GM18858 (cell line): ENCODE results near the gene PIAS1.
"Not testable (repeated sequence)": the region's sequence is repeated elsewhere in the genome, so short reads cannot be mapped to it uniquely, and the experiment has no call there.

Source experiments
- ATAC-seq: cut with Tn5 transposase; IDR thresholded peaks from one replicate; pipeline ENCODE4 v1.9.1; 2021; ENCODE audit not compliant: unreplicated experiment

Gene PIAS1

DNA sequence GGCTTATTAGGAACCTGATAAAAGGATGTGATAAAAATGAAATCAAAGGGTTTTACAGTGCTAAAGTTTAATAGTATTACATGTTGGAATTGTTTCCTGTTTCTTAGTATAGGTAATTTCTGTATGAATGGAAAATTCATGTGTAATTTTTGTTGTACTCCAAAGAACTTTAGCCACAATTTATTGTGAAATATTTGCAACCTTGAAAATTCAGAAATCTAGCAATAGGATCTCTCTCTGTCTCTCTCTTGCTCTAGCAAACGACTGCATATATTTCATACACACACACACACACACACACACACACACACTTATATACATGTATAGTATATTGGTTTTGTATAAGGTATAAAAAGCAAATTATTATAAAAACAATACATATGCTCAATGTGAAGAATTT is 59.6 kb downstream of the PIAS1 start:
- ATAC-seq = no peak

DNA sequence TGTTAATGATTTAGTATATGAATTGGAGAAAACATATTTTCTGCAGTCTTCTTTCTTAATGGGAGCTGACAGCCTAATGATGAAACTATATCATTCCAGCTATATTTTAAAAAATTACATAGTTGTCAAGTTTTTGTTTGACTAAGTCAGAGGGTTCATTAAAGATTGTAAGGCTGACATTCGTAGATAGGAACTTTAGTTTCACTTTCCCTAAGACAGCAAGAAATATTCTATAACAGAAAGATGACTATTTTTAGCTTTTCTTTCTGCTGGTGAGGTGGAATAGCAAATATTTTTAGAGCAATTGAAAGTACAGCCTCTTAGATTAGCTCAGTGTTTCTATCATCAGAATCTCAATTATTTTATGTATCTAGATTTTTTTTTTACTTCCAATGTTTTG is 60.2 kb downstream of the PIAS1 start:
- no peak for ATAC-seq

DNA sequence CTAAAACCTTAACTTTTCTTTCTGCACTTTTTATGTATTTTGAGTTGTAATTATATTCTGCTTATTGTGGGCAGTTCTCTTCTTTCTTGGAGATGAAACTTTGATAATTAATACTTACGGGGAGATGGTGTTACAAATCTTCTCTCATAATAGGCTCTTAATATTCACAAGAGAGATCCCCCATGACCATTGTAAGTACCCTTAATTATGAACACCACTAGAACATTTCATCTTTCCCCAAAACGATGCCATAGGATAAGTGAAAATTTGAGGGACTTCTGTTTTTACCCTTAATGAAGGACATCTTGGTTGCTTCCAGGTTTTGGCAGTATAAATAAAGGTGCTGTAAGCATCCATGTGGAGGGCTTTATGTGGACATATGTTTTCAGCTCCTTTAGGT is 60.7 kb downstream of the PIAS1 start:
- ATAC-seq = no peak

DNA sequence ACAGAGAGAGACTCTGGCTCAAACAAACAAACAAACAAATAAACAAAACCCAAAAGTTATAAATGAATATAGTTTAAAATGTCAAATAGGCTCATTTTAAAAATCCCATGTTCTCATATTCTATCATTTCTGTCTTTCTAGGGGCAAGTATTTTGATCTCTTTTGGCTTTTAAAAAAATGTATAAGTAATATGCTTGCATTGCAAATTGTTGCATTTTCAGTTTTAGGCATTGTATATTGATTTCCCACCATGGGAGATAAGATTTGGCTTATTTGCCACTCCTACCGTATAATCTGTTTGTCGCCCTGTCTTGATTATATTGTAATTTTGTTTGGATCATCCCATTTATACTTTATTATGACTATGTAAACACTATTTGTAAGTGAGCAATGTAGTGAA is 70.6 kb downstream of the PIAS1 start:
- ATAC-seq = no peak

DNA sequence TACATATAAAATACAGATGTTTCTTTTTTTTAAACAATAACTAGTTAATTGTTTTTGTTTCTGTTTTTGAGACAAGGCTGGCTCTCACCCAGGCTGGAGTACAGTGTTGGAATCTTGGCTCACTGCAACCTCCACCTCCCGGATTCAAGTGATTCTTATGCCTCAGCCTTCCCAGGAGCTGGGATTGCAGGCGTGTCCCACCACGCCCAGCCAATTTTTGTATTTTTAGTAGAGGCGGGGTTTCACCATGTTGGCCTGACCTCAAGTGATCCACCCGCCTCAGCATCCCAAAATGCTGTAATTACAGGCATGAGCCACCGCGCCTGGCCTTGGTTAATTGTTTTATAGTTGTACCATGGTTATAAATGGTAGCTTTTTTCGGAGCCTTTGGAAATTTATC is 72.3 kb downstream of the PIAS1 start:
- ATAC-seq = no peak

DNA sequence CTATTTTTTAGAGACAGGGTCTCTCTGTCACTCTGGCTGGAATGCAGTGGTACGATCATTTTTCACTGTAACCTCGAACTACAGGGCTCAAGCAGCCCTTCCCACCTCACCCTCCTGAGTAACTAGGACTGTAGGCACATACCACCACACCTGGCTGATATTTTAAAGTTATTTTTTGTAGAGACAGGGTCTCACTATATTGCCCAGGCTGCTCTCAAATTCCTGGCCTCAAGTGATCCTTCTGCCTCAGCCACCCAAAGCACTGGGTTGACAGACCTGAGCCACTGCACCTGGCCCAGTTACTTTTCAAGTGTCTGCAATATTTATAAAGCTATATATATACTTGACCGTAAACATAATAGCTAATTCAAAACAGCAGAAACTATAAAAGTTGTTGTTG is 75.0 kb downstream of the PIAS1 start:
- no peak for ATAC-seq

DNA sequence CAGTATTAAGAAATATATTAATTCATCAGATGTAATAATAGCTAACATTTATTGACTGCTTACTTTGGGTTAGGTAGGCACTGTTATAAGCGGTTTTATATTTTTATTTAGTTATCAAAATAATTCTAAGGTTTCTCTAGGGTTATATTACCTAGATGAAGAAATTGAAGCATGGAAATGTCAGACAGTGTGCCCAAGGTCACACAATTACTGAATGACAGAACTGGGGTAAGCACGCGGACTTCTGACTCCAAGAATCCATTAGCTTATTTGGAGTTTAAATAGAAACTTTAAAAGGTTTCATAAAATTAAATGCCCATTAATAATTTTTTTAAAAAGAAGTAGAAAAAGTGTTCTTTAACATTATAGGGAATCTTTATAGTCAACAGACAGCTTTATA is 76.7 kb downstream of the PIAS1 start:
- no peak for ATAC-seq

DNA sequence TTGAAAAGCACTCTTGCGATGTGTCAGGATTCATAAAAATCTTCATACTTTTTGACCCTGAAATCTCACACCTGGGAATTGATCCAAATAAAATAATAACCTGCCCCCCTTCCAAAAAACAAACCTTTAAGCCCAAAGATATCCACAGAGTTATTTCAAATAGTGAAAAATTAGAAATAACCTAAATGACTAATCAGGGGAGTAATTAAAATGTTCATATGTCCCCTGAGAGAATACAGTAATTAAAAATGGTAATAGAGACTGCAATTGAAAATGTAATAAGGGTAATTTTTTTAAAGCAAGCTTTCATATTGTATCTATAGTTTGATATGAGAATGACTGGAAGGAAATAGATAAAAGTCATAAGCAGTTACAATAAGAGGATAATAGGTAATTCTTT is 83.0 kb downstream of the PIAS1 start:
- no peak for ATAC-seq

DNA sequence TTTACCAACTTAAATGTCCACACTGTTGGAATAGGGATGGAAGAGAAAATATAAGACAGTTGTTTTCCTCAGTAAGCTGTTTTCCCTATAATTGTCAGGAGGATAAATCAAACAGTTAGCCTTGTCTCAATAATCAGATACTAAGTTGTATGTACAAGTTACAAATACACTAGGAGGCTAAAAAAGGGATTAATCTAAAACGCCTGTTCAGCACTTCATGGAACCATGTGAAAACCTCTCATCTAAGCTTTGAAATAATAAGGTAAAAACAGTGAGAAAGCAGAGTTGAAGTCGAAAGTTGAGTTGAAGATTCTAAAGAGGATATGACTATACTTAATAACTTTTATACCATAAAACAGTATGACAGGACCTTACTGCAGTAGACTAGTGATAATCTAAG is 89.0 kb downstream of the PIAS1 start:
- ATAC-seq = no peak

DNA sequence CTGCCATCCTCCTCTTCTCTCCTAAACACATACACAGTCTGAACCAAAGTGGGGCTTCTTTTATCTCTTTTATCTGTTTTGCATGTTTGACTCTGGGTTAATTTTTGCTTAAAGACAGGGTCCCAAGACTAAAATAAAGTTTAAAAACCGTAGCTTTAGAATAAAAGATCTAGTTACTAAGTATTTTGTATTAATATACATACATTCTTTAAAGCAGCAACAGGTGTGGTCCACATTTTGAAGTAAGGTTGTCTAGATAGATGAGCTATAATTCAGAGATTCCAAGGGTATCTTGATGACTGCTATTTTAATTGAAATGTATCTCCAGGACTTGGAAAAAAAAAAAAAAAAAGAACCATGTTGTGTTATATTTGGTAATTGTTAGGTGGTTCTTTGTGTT is 89.7 kb downstream of the PIAS1 start:
- ATAC-seq = no peak

DNA sequence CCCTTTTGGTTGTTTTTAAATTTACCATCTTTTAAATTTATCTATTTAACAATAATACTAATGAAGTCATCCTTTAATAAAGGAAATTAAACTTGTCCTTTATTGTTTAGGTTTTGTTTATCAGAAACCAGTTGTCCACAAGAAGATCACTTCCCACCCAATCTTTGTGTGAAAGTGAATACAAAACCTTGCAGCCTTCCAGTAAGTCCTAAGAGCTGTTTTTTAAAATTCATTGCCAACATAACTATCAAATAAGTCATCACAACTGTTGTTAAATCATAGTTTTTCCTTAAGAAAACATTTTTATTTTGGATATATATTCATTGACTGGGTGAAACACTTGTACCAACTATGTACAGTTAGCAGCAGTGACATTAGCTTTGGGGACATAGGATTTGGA is 91.6 kb downstream of the PIAS1 start:
- ATAC-seq = no peak

DNA sequence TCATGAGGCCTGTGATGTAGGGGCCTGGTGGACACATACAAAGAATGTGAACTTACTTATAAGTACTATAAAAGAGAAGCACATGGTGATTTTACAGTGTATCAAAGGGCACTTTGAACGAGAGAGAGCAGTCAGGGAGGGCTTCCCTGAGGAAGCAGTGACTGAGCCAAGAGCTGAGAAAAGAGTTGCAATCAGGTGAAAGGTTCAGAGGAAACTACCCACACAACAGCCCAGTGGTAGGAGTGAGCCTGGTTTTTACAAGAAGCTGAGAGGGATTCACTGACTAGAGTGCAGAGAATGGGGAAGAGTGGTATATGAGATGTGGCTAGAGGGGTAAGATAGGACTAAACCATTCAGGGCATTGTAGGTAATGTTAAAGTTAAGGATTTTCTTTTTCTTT is 93.9 kb downstream of the PIAS1 start:
- no peak for ATAC-seq

DNA sequence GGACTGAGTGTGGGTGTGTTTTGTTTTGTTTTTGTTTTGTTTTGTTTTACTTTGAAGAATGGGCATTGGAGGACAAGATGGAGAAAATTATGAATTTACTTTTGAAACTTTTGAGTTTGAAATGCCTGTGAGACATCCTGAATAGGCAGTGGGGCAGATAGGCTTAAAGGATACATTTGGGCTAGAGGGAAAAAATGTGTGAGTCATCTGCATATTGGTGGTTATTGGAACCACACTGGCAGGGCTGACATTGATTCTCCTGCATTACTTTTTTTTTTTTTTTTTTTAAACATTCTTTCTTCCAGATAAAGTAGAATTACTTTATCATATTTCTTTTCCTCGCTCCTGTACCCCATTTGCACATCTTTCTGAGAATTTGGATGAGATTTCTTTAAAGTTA is 94.9 kb downstream of the PIAS1 start:
- ATAC-seq = no peak

DNA sequence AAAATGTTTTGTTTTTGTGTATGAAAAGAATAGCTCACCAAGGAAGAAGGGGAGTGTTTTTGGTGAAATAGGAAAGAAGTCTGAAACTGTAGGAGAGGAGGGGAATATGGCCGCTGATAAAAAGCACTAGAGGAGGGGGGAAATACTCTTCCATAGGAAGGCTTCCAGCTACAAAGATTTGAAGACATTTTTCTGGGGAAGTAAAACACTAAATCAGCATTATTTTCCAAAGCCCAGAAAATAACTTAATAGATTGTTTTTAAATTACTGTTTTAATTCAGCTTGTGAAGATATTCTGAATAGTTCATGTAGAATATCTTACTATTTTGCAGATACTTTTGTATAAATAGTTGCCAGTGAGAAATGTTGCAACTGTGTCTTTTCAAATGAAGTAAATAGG is 96.1 kb downstream of the PIAS1 start:
- ATAC-seq = no peak

DNA sequence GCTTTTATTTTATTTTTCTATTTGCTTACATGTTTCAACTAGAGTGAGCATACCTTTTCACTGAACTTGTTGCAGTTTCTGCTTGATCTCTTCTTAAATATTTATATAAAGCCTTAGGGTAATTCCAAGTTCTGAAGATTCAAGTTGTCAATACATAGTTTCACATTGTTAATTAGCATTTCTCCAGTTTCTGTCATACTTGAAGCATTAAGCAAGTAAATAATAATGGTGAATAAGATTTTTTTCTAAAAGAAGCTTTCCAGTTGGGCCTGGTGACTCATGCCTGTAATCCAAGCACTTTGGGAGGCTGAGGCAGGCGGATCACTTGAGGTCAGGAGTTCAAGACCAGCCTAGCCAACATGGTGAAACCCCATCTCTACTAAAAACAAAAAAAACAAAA is 97.2 kb downstream of the PIAS1 start:
- no peak for ATAC-seq

DNA sequence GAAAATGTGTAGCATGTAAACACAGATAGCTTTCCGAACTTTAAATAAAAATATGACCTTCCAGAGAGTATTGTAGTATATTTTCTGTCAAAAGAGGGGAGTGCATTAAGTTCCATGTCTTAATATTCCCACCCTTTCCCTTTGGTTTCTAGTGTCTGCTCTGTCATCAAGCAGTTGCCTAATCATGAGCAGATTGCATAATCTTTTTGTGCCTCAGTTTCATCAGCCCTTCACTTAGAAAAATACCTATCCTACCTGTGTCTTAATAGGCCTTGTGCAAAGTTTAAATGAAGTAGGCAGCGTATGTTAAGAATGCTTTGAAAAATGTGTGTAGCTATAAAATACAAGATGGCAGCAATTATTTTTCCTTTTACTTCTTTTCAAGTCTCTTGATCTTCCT is 98.2 kb downstream of the PIAS1 start:
- no peak for ATAC-seq

DNA sequence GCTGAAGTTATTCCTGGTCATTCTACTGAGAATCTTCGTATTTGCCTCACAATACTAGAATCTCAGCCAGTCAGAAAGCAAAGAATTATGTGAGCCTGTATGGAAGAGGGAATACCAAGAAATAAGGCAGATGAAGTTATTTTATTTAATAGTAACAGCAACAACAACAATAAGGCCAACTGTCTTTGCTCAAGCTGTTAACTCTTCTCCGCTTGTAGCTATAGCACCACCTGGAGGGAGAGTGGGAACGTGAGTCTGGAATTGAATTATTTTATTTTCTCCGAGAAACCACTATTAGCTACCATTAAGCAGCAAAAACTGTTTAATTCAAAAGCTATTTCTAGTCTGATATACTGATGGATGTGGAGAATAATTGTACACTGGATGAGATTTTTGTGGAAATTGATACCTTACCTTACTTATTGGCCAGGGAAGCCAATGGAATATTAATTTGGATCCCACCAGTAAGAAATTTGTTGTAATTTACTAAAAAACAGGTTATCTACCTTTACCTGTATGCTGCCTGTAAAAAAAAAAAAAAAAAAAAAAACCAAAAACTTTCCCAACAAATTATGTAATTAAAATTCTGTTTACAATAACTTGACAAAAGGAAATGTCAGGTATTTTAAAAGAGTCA is 100.9 kb downstream of the PIAS1 start:
- no peak for ATAC-seq

DNA sequence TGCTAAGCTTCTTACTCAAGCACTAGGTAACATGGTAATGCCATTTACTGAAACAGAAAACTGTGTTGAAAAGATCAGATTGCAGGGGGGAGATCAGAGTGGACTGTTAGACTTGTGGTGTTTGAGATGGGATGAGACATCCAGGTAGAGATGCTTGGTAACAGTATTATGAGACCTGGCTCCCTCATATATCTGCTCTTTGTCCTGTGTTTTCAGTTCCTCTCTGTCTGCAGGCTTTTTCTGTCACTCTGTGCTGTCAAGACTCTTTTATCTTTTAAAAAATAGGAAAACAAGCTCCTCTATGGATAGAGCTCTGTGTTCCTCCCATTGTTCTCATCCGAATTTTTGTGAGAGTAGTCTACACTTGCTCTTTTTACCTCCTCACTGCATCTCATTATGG is 103.0 kb downstream of the PIAS1 start:
- no peak for ATAC-seq

DNA sequence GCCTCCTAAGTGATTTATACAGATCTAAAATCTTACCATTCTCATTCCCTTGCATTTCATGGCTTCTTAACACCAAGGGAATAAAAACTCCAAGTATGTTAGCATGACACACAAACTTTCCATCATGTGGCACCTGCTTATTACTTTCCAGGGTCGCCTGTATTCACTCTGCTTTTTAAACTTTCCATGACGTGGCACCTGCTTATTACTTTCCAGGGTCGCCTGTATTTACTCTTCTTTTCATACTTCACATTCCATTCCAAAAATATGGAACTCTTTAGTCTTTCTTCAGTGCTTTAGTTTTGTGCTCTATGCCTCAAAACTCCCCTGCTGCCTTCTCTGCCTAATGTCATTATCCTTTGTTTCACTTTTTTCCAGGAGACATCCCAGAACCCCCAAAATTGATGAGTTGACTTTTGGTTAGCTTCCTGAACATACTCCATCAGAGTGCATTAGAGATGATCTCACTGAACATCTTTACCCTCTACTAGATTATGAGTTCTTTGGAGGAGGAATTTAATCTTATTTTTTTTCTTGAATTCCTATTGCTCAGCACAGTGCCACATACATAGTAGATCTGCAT is 104.0 kb downstream of the PIAS1 start:
- no peak for ATAC-seq

DNA sequence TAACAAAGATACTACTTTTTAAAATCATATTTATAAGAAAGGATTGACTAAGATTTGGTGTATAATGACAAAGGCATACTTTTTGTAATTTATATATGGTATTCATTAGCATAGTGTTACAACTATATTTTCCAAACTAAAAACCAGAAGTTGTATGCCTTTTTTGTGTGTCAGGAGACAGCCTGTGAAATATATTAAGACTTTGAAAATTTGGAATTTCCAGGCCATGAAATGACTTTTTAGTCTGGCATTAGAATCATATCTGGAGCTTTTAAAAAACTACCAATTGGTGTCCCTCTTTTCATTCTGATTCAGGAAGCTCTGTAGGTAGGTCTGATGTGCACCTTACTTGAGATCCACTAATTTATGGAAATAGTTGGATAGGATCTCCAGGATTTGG is 109.1 kb downstream of the PIAS1 start:
- no peak for ATAC-seq

DNA sequence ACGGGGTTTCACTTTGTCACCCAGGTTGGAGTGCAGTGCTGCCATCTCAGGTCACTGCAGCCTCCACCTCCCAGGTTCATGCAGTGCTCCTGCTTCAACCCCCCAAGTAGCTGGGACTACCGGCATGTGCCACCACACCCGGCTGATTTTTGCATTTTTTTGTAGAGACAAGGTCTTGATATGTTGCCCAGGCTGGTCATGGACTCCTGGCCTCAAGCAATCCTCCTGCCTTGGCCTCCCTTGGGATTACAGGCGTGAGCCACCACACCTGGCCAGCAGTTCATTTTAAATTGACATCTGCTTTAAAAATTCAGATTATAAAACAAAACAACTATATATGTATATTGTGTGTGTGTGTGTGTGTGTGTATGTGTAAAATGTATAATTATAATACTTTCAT is 112.7 kb downstream of the PIAS1 start:
- ATAC-seq = no peak

DNA sequence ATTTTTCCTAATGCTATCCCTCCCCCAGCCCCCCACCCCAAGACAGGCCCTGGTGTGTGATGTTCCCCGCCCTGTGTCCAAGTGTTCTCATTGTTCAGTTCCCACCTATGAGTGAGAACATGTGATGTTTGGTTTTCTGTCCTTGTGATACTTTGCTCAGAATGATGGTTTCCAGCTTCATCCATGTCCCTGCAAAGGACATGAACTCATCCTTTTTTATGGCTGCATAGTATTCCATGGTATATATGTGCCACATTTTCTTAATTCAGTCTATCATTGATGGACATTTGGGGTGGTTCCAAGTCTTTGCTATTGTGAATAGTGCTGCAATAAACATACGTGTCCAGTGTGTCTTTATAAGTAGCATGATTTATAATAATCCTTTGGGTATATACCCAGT is 117.9 kb downstream of the PIAS1 start:
- not testable (repeated sequence) for ATAC-seq

DNA sequence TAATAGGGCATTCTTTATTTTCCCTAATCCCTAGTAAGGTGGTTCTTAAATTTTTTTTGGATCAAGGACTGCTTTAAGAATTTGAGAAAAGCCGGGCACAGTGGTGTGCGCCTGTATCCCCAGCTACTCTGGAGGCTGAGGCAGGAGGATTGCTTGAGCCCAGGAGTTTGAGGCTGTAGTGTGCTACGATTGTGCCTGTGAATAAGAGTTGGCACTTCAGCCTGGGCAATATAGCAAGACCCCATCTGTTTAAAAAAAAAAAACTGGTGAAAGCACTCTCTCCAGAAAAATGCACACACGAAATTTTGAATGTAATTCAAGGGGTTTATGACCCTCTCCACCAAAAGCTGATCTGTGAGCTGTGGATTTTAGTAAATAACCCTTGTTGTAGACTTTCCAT is 119.0 kb downstream of the PIAS1 start:
- no peak for ATAC-seq
